Activated gamma-delta T cell treated with anti-CD3 and anti-CD28 coated beads, Interleukin-2, amount 50 U/mL, for 16 hours (primary cell): Measurements from ENCODE around the gene LRRC56.

Experiments
- DNase-seq: peaks from one replicate; pipeline ENCODE4 v3.0.0-alpha.2; 2020; ENCODE audit warnings: low read depth

Gene LRRC56

GRCh38 chr11:540583-541432 is 3.5 kb downstream of the LRRC56 start:
- DNase-seq, result no peak

DNA sequence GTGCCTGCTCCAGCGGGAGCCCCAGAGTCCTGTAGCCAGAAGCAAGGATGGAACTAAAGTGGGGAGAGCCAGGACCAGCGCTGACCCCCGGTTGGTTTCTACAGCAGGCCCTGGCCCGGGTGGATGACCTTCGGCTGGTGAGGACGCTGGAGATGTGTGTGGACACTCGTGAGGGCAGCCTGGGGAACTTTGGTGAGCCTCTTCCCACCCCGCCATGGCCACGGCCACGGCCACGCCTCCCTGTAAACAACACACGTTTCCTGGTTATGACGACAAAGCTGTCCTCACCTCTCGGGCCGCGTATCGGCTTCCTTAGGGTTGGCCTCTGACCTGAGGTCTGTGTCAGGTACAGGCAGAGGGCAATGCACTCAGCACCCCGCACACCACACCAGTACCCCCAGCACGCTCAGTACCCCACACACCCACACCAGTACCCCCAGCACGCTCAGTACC is 4.1 kb downstream of the LRRC56 start:
- DNase-seq, result no peak

DNA sequence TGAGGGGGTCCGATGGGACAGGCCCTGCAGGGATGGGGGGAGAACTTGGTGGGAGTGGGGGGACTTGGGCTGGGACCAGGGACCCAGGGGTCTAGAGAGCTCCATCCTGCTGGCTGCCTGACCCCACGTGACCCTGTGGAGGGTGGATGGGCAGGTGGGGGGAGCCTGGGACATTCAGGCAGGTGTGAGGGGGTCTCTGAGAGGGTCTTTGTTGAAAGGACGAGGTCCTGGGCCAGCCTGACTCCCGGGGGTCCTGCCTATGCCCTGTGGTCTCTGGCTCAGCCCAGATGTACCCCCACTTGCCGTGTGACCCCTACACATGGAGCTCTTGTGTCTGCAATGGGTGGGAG is 7.5 kb downstream of the LRRC56 start:
- no peak for DNase-seq

- no peak for DNase-seq
Observed at GRCh38 chr11:545171-545570, 7.8 kb downstream of the LRRC56 start.

DNA sequence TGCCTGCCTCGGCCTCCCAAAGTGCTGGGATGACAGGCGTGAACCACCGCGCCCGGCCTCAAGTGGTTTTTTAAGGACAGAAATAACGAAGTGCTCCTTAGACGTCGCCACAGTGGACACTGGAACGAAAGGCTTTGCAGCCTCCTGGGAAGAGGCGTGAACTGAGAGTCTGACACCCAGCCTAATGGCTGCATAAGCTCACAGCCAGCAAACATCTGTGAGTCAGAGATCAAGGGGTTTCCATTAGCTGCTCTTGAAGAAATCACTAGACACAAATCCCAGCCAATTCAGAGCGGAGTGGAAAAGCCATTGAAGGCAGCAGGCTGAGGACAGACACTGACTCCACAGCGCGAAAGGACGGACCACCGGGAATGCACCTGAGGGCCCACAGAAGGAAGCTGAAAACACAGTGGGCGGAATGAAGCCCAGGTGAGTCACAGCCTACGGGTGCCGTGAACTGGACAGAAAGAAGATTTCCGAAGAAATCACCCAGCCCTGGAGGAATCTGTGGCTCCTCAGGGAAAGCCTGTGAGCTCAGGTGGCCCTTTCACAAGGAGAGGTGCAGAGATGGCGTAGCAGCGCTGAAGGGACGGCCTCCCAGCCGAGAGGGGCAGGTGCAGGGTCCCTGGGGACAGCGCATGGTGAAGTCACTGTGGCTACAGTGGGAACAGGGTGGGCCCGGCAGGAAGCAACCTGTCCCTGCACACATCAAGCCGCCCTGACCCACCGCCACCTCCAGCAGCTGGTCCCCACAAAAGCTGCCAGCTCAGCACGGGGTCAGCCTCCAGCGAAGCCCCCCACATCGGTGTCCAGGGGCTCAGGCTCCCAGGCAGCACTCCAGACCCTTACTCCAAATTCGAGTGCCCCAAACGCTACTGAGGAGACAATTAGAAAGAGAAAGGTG is 11.6 kb downstream of the LRRC56 start:
- no peak for DNase-seq

- DNase-seq, result no peak
Observed at GRCh38 chr11:550021-550745, 12.9 kb downstream of the LRRC56 start.

DNA sequence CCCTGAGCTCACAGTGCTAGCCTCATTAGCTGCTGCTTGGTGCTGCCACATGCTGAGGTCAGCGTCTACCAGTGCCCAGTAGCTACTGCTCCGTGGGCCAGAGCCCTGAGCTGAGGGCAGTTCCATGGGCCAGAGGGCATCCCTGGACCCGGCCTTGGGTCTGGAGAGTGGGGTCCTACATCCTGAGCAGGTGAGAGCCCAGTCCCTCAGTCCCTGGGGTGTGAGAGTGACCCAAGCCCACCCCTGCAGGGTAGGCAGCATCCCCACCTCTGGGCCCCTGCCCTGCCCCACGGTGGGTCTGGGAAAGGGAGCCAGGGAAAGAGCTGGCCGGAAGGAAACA is 13.4 kb downstream of the LRRC56 start:
- no peak for DNase-seq

DNA sequence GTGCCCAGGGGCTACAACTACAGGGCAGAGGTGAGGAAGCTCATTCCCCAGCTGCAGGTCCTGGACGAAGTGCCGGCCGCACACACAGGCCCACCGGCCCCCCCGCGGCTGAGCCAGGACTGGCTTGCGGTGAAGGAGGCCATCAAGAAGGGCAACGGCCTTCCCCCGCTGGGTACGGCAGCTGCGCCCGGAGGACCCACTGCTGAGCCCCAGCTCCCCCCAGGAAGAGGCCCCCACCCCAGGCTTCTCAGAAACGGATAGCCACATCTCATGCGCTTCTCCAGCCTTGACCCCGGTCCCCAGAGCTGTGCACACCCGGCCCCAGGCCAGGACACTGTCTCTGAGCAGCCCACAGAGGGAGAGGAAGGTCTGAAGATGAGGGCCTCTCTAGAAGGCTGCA is 13.8 kb downstream of the LRRC56 start:
- DNase-seq, result no peak

GRCh38 chr11:551596-551995 is 14.3 kb downstream of the LRRC56 start:
- DNase-seq, result no peak

GRCh38 chr11:553083-553987 is 16.0 kb downstream of the LRRC56 start:
- DNase-seq, result no peak

GRCh38 chr11:553988-554340 is 16.6 kb downstream of the LRRC56 start:
- no peak for DNase-seq

DNA sequence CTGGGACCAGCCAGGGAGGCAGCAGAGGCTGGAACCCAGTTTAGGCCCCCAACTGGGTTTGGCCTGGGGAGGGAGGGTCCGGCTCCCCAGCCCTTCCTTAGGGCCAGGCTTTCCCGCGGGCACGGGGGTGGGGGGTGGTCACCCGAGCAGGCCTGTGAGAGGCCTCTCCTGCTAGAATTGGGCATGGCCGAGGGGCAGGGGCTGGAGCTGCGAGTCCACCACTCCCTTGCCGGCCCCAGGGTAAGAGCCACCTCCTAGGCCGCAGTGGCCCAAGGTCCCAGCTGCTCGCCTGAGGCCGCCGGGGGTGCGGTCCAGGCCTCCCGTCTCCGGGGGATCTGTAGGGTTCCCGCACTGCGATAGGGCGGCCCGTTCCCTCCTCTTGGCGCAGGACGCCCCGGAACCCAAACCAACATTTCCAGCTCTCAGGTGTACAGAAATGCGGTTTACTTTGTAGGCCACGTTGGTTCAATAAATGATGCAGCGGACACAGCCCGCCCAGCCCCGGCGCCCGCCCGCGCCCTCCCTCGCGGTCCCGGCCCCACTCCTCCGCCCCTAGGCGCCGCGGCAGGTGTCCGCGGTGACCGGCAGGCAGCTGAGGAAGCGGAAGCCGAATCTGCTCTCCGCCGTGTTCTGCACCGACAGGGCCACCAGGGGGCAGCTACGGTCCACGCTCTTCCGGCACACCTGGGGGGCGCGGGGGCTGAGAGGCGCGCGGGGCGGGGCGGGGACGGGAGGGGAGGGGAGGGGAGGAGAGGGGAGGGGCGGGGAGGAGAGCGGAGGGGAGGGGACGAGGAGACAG is 17.3 kb downstream of the LRRC56 start:
- peak; percentile 64 for DNase-seq

- no peak for DNase-seq
Observed at GRCh38 chr11:555227-555779, 18.0 kb downstream of the LRRC56 start.

GRCh38 chr11:555780-556661 is 18.7 kb downstream of the LRRC56 start:
- DNase-seq, result no peak

GRCh38 chr11:556662-557256 is 19.4 kb downstream of the LRRC56 start:
- DNase-seq, result no peak

- no peak for DNase-seq
Observed at GRCh38 chr11:557328-558132, 20.2 kb downstream of the LRRC56 start.

DNA sequence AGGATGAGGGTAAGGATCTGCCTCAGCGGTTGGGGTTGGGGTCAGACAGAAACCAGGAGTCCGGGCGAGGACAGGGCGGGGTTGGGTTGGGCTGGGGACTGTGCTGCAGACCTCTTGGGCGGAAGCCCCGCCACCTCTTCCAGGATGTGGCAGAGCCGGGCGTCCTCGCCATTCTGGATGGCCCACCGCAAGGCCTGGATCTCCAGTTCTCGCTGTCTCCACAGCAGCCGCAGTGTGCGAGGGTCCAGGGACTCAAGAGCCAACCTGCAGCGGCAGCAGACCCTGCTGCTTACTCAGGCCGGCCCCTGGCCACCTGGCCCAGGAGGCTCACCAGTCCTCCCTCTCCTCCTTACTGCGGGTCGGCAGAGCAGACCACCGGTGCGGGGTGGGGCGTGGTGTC is 21.2 kb downstream of the LRRC56 start:
- DNase-seq, result no peak

GRCh38 chr11:559020-559620 is 21.8 kb downstream of the LRRC56 start:
- DNase-seq, result no peak
